Right lobe of liver (tissue), 6 donors: ENCODE data around the gene FBXO47. TPM values are rescaled to one million over a fixed set of nuclear protein-coding genes. Genes with fewer than 3 reads are reported as not detected.

Experiments
- ATAC-seq, 4 donors: fragments of 200-7000 bp; cut with Tn5 transposase; one replicate each; pipeline ENCODE4 v1.9.1; 2020; ENCODE audit warnings: mild to moderate bottlenecking in 4 of 4, moderate library complexity in 4 of 4
- DNase-seq, 3 donors: peaks; one replicate each; pipeline ENCODE4 v3.0.0-alpha.2; 2020
- H3K27ac ChIP-seq, 3 donors: fragments of 200-600 bp; one replicate each; pipeline ENCODE4 v1.8.0; 2022
- H3K27me3 ChIP-seq, 2 donors: fragments of 200-600 bp; one replicate each; pipeline ENCODE4 v1.8.0; 2022
- H3K36me3 ChIP-seq, 4 donors: fragments of 200-600 bp; sonication (generic) in 1 of 4; one replicate each; pipeline versions ENCODE4 v1.5.1 to v1.8.0; 2017 to 2022; ENCODE audit warnings: control low read depth in 1 of 4
- H3K4me1 ChIP-seq, 4 donors: fragments of 200-600 bp; sonication (generic) in 1 of 4; one replicate each; pipeline versions ENCODE4 v1.5.1 to v1.8.0; 2017 to 2022; ENCODE audit warnings: control low read depth in 1 of 4
- H3K4me3 ChIP-seq, 3 donors: fragments of 200-600 bp; one replicate each; pipeline ENCODE4 v1.8.0; 2022
- H3K9me3 ChIP-seq, 4 donors: fragments of 200-600 bp; sonication (generic) in 1 of 4; one replicate each; pipeline versions ENCODE4 v1.5.1 to v1.8.0; 2017 to 2022; ENCODE audit warnings: control low read depth in 1 of 4
- POLR2A ChIP-seq: fragments of 450-650 bp; IDR thresholded peaks from one replicate; pipeline ENCODE4 v1.6.1; 2017; ENCODE audit warnings: antibody characterized with exemption, mild to moderate bottlenecking
- WGBS: methylation state at CpG from one replicate; pipeline ENCODE4 v1.1.6; 2018; ENCODE audit warnings: low coverage, low lambda C conversion rate; ENCODE audit not compliant: insufficient coverage; ENCODE audit errors: missing lambda C conversion rate; 5-methylcytosine and 5-hydroxymethylcytosine counted together
- intact Hi-C, 2 donors: fragments of 100-400 bp; cut with DNase I; formaldehyde crosslinking; loops; one replicate each; pipeline versions ENCODE4 v1.11.2 to v1.14.1; 2022
- total RNA-seq, 6 experiments: library from RNA; depleted of rRNA in 2 of 6; stranded (reverse); fragments of >200 nt in 2 of 6; fragmentation: NEBNext Ultra II Directional in 3 of 6; extraction: Animal tissue kit (Norgen Biotek cat#: 25700) in 3 of 6; gene quantifications; one replicate each; pipeline versions ENCODE4 v1.1.0 to v1.2.4, GENCODE V29; 2016 to 2023
- TF ChIP-seq, protein P1 (sequence below), 4 donors: fragments of 200-600 bp in 3 of 4; fragments of 450-650 bp in 1 of 4; IDR thresholded peaks; one replicate each; pipeline versions ENCODE4 v1.5.1 to v1.8.0; 2016 to 2022; ENCODE audit warnings: antibody characterized with exemption in 4 of 4, mild to moderate bottlenecking in 2 of 4
- donor health status: DM: no; HTN: yes; CAD: no.
- donor health status: DM: no; HTN: no; CAD: no.
- donor health status: DM: no; HTN: no; CAD: no.
- donor health status: DM: no; HTN: yes; CAD: no.
- donor health status: DM: no; HTN: yes; CAD: no.

FBXO47 gene
- total RNA-seq, 6 experiments from 2014 or later, result not detected

DNA sequence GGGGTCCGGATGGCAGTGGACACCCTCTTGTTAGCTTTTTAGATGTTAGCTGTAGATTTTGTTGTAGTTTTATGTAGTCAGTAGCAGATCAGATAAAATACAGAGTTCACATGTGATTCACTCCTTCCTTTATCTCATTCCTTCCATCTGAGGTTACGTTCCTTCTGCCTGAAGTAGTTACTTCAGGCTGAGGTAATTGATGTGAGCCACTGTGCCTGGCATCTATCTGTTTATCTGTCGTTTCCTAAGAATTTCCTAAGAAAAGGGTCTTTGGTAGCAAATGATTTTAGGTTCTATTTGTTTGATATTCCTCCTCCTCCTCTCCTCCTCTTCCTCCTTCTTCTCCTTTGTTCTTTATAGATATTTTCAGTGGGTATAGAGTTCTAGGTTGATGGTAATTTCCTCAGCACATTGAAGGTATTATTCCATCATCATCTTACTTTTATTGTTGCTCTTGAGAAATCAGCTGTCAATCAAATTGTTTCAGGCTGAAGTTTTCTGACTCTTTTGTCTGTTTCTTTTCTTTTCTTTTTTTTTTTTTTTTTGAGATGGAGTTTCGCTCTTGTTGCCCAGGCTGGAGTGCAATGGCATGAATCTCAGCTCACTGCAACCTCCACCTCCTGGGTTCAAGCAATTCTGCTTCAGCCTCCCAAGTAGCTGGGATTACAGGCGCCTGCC is 29.6 kb upstream of the FBXO47 start:
- intact Hi-C loops, result no loop called here
- Histone ChIP-seq H3K9me3 (peaks cover 0 to 7% (median 0%) of the 10 kb centered on the region in 4 donors), H3K4me3 (no peak overlapping the region), H3K4me1 (no peaks in the 10 kb centered on the region), H3K27me3 (no peaks in the 10 kb centered on the region), H3K36me3 (no peaks in the 10 kb centered on the region), H3K27ac (no peak overlapping the region)
- 86% methylated on average over 3 of the region's 5 CpGs for WGBS
- no peak for ATAC-seq
- DNase-seq, result no peak
- TF ChIP-seq, protein P1, sequence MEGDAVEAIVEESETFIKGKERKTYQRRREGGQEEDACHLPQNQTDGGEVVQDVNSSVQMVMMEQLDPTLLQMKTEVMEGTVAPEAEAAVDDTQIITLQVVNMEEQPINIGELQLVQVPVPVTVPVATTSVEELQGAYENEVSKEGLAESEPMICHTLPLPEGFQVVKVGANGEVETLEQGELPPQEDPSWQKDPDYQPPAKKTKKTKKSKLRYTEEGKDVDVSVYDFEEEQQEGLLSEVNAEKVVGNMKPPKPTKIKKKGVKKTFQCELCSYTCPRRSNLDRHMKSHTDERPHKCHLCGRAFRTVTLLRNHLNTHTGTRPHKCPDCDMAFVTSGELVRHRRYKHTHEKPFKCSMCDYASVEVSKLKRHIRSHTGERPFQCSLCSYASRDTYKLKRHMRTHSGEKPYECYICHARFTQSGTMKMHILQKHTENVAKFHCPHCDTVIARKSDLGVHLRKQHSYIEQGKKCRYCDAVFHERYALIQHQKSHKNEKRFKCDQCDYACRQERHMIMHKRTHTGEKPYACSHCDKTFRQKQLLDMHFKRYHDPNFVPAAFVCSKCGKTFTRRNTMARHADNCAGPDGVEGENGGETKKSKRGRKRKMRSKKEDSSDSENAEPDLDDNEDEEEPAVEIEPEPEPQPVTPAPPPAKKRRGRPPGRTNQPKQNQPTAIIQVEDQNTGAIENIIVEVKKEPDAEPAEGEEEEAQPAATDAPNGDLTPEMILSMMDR (IDR thresholded peaks at IDR 0.05), result no peak
- TF ChIP-seq POLR2A, result no peak

DNA sequence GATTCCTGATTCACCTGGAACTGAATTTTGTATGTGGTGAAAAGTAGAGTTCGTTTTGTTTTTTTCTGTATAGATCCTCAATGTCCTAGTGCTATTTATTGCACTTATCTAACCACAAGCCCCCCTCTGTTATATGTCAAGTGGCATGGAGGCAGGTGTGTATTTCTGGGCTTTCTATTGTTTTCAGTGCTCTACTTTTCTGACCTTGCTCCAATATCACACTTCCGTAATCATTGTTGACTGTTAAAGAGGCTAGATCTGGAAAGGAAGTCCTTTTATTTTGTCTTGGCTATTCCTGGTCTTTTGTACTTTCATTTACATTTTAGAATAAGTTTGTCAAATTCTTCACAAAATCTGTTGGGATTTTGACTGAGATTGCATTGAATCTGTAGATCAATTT is 26.8 kb upstream of the FBXO47 start:
- TF ChIP-seq POLR2A, result no peak
- TF ChIP-seq, protein P1 (IDR thresholded peaks at IDR 0.05), result no peak
- no peaks in the 10 kb centered on the region for H3K27me3 ChIP-seq
- no peak for ATAC-seq
- H3K4me3 ChIP-seq, result no peak overlapping the region
- 18% methylated on average over 2 of the region's 2 CpGs for WGBS
- intact Hi-C loops, result no loop called here
- H3K9me3 ChIP-seq, result peaks cover 0 to 7% (median 0%) of the 10 kb centered on the region in 4 donors
- no peaks in the 10 kb centered on the region for H3K4me1 ChIP-seq
- H3K36me3 ChIP-seq, result no peaks in the 10 kb centered on the region
- no peak for DNase-seq
- no peak overlapping the region for H3K27ac ChIP-seq

DNA sequence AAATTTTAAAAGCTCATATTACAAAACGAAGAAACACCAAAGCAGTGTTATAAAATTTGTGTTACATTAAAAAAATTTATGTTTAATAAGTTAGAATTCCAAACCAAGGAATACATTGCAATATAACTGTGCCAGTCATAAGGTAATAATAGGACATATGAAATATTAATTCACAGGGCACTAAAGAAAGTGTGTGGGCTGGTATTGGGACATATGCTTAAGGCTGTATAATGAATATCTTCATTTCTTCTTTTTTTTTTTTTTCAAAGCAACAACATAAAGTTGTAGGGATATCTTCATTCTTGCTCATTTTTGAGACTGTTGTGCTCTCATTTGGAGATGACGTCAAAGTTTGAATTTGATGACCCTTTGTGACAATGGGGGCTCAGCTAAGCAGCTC is 17.5 kb upstream of the FBXO47 start:
- no peaks in the 10 kb centered on the region for H3K9me3 ChIP-seq
- H3K27me3 ChIP-seq, result no peaks in the 10 kb centered on the region
- no peak for DNase-seq
- no peak for TF ChIP-seq POLR2A
- TF ChIP-seq, protein P1 (IDR thresholded peaks at IDR 0.05), result no peak
- H3K36me3 ChIP-seq, result no peaks in the 10 kb centered on the region
- ATAC-seq, result no peak
- H3K4me3 ChIP-seq, result no peak overlapping the region
- 36% methylated on average over 2 of the region's 2 CpGs for WGBS
- no peak overlapping the region for H3K27ac ChIP-seq
- no peaks in the 10 kb centered on the region for H3K4me1 ChIP-seq
- intact Hi-C loops, result loop anchor here (5.0 to 10.0 kb wide), 2 partner anchors 168 to 170 kb away; partner anchors contain the start of gene PLXDC1 (in 2 of the 2)

DNA sequence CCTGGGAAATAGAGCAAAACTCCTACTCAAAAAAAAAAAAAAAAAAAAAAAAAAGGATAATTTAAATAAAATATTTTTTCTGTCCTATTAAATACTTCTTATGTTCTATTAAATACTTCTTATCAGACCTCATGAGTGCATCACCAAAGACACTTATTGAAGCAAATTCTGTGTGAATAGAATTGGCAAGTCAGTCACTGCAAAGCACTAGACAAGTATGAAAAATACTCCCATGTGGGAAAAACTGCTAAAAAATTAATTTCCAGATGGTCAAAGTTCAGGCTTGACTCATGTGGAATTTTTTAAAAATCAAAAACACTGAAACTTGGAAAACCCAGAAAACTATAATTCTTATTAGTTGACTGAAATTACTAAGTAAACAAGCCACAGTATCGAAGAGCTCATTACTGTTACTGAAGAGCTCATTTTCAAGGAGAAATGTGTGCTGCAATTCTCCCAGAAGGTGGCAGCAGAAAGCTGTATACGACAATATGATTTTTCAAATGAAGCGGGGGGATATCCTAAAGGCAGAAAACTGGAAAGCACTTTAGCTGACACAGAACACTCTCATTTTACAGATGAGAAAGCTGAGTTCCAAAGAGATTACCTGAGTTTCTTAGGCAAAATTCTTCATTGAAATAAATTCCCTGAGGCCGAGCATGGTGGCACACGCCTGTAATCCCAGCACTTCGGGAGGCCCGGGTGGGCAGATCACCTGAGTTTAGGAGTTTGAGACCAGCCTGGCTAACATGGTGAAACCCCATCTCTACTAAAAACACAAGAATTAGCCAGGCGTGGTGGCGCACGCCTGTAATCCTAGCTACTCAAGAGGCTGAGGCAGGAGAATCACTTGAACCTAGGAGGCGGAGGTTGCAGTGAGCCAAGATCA is 15.9 kb upstream of the FBXO47 start:
- H3K9me3 ChIP-seq, result no peaks in the 10 kb centered on the region
- DNase-seq, result no peak
- no peak overlapping the region for H3K4me3 ChIP-seq
- no peak overlapping the region for H3K27ac ChIP-seq
- H3K4me1 ChIP-seq, result no peaks in the 10 kb centered on the region
- peak; percentile 65 to 82 (median 72) for ATAC-seq
- TF ChIP-seq, protein P1 (IDR thresholded peaks at IDR 0.05), result peak; percentile 75 to 83 (median 80)
- TF ChIP-seq POLR2A, result no peak
- 42% methylated on average over 7 of the region's 11 CpGs for WGBS
- H3K36me3 ChIP-seq, result no peaks in the 10 kb centered on the region
- no peaks in the 10 kb centered on the region for H3K27me3 ChIP-seq
- intact Hi-C loops, result loop anchor here (5.0 to 10.0 kb wide), 2 partner anchors 169 to 172 kb away; partner anchors contain the start of gene PLXDC1 (in 2 of the 2)
